Measurements from ENCODE around the gene NAT8L. TPM values are rescaled to one million over a fixed set of nuclear protein-coding genes. Genes with fewer than 3 reads are reported as not detected.

NAT8L gene
- total RNA-seq, 1 experiment from 2014 or later = 13.9 TPM

GRCh38 chr4:2105559-2105958, 46.4 kb downstream of the NAT8L start:
- Histone ChIP-seq H3K9me3 (ENCODE audit: control insufficient read depth, low read depth, low read length) (no peaks in the 10 kb centered on the region), H2BK15ac (ENCODE audit: low read depth, low read length) (no peak overlapping the region), H4K5ac (ENCODE audit: insufficient read length, low read depth, low read length) (no peak overlapping the region), H3K27ac (ENCODE audit: insufficient read length, low read depth, low read length) (no peak overlapping the region), H3K4ac (ENCODE audit: low read depth, low read length) (no peak overlapping the region), H2BK20ac (ENCODE audit: low read depth, low read length, poor library complexity, severe bottlenecking) (no peak overlapping the region), H3K23ac (ENCODE audit: insufficient read length, low read depth, low read length) (no peak overlapping the region), H3K23me2 (ENCODE audit: insufficient read length, low read depth, low read length, poor library complexity, severe bottlenecking) (no peaks in the 10 kb centered on the region), H3K56ac (ENCODE audit: insufficient read length, low read depth, low read length) (no peak overlapping the region), H3T11ph (ENCODE audit: low read length) (no peak overlapping the region), H4K8ac (replicated peaks; ENCODE audit: insufficient read length, low read depth, low read length) (no peak overlapping the region), H4K91ac (ENCODE audit: insufficient read length, low read depth, low read length) (no peak overlapping the region), H3K9ac (ENCODE audit: extremely low read depth, insufficient read length, low read length) (no peak overlapping the region), H4K20me1 (ENCODE audit: control insufficient read depth, insufficient read depth, insufficient read length) (no peaks in the 10 kb centered on the region), H3K4me2 (ENCODE audit: insufficient read depth, insufficient read length, low read length) (no peak overlapping the region), H3K4me1 (ENCODE audit: insufficient read depth, low read length) (no peaks in the 10 kb centered on the region), H2BK120ac (ENCODE audit: low read depth, low read length, poor library complexity, severe bottlenecking) (no peak overlapping the region), H3K14ac (ENCODE audit: insufficient read depth, low read length) (no peak overlapping the region), H2BK5ac (ENCODE audit: insufficient read length, low read length) (no peak overlapping the region), H2AFZ (ENCODE audit: low read length) (no peak overlapping the region), H3K27me3 (ENCODE audit: insufficient read depth, low read length) (no peaks in the 10 kb centered on the region), H3K79me2 (ENCODE audit: insufficient read depth, low read length) (no peaks in the 10 kb centered on the region), H2AK5ac (ENCODE audit: insufficient read length, low read length) (no peak overlapping the region), H3K18ac (ENCODE audit: insufficient read length, low read depth, low read length) (no peak overlapping the region), H2BK12ac (ENCODE audit: insufficient read length, low read depth, low read length) (no peak overlapping the region), H3K79me1 (ENCODE audit: insufficient read depth, low read depth, low read length, poor library complexity, severe bottlenecking) (no peaks in the 10 kb centered on the region)
- Mint-ChIP-seq H3K4me3 (no peak overlapping the region), H3K27me3 (ENCODE audit: low read depth) (peaks cover 19% of the 10 kb centered on the region), H3K27ac (no peak overlapping the region), H3K36me3 (ENCODE audit: insufficient read depth in 1 of 3, low read depth in 3 of 3) (no peaks in the 10 kb centered on the region), H3K9me3 (peaks cover 11 to 14% of the 10 kb centered on the region in 2 experiments), H3K4me1 (no peaks in the 10 kb centered on the region)
- DNase-seq = no peak
- whole genome bisulfite sequencing (ENCODE audit: extremely low coverage, insufficient read length, low lambda C conversion rate) = no CpG with 5 or more reads among the region's 1 CpG
- no peak for TF ChIP-seq CTCF (conservative IDR thresholded peaks at IDR 0.05)

All from H9 (cell line).